HG02973 (cell line): ENCODE data around the gene PPIA.
"Not testable (repeated sequence)": the region's sequence is repeated elsewhere in the genome, so short reads cannot be mapped to it uniquely, and the experiment has no call there.

ENCODE experiments used
- ATAC-seq: cut with Tn5 transposase; IDR thresholded peaks from one replicate; pipeline ENCODE4 v1.9.1; 2021; ENCODE audit warnings: moderate library complexity; ENCODE audit not compliant: unreplicated experiment

Gene PPIA

GRCh38 chr7:44762726-44763522 is 33.6 kb upstream of the PPIA start:
- no peak for ATAC-seq

GRCh38 chr7:44764081-44764480 is 32.4 kb upstream of the PPIA start:
- ATAC-seq, result no peak

- ATAC-seq, result no peak
These were observed 31.6 kb upstream of the PPIA start for GRCh38 chr7:44764665-44765578.

GRCh38 chr7:44765579-44766415 is 30.7 kb upstream of the PPIA start:
- ATAC-seq, result no peak

GRCh38 chr7:44766416-44766801 is 30.1 kb upstream of the PPIA start:
- no peak for ATAC-seq

- ATAC-seq, result no peak
These were observed 29.2 kb upstream of the PPIA start for GRCh38 chr7:44767134-44767911.

GRCh38 chr7:44767912-44768627 is 28.4 kb upstream of the PPIA start:
- ATAC-seq, result peak; percentile 67

GRCh38 chr7:44768628-44769371 is 27.7 kb upstream of the PPIA start:
- ATAC-seq, result no peak

GRCh38 chr7:44769376-44769775 is 27.1 kb upstream of the PPIA start:
- ATAC-seq, result no peak

- ATAC-seq, result peak; percentile 63
These were observed 26.6 kb upstream of the PPIA start for GRCh38 chr7:44769776-44770294.

- ATAC-seq, result no peak
These were observed 25.1 kb upstream of the PPIA start for GRCh38 chr7:44771358-44771757.

- ATAC-seq, result no peak
These were observed 24.0 kb upstream of the PPIA start for GRCh38 chr7:44772440-44772839.

GRCh38 chr7:44772867-44773266 is 23.6 kb upstream of the PPIA start:
- no peak for ATAC-seq

GRCh38 chr7:44774486-44774885 is 22.0 kb upstream of the PPIA start:
- ATAC-seq, result not testable (repeated sequence)

- no peak for ATAC-seq
These were observed 20.9 kb upstream of the PPIA start for GRCh38 chr7:44775383-44776107.

GRCh38 chr7:44776211-44776610 is 20.3 kb upstream of the PPIA start:
- ATAC-seq, result no peak

- no peak for ATAC-seq
These were observed 14.0 kb upstream of the PPIA start for GRCh38 chr7:44782460-44782859.

- ATAC-seq, result no peak
These were observed 13.1 kb upstream of the PPIA start for GRCh38 chr7:44783407-44783806.
